Mononuclear cell (primary cell): ENCODE results near the gene GRIN1. TPM values are rescaled to one million over a fixed set of nuclear protein-coding genes. Genes with fewer than 3 reads are reported as not detected.
"Not testable (repeated sequence)": the region's sequence is repeated elsewhere in the genome, so short reads cannot be mapped to it uniquely, and the experiment has no call there.

Source experiments
- H3K27me3 ChIP-seq: 2 replicates; pipeline ENCODE4 v1.6.0; 2011; ENCODE audit warnings: low read length, control low read depth; ENCODE audit not compliant: insufficient read depth
- H3K4me1 ChIP-seq: 2 replicates; pipeline ENCODE4 v1.5.1; 2011; ENCODE audit warnings: mild to moderate bottlenecking, low read length, control low read depth; ENCODE audit not compliant: insufficient read depth
- H3K4me3 ChIP-seq: 2 replicates; pipeline ENCODE4 v1.5.1; 2011; ENCODE audit warnings: mild to moderate bottlenecking, low read length, moderate library complexity
- H3K9me3 ChIP-seq: 2 replicates; pipeline ENCODE4 v1.5.1; 2011; ENCODE audit warnings: low read depth, mild to moderate bottlenecking, control low read depth, low read length
- total RNA-seq: library from RNA; depleted of rRNA; stranded (reverse); fragments of >200 nt; gene quantifications from one replicate; pipeline ENCODE4 v1.2.3, GENCODE V29; 2012

GRIN1 gene
- total RNA-seq, 1 donor: not detected

GRCh38 chr9:137118092-137118603 lies 20.8 kb upstream of the GRIN1 start:
- peaks cover 16% of the 10 kb centered on the region for H3K4me1 ChIP-seq
- not testable (repeated sequence) for H3K4me3 ChIP-seq, H3K9me3 ChIP-seq, H3K27me3 ChIP-seq

DNA sequence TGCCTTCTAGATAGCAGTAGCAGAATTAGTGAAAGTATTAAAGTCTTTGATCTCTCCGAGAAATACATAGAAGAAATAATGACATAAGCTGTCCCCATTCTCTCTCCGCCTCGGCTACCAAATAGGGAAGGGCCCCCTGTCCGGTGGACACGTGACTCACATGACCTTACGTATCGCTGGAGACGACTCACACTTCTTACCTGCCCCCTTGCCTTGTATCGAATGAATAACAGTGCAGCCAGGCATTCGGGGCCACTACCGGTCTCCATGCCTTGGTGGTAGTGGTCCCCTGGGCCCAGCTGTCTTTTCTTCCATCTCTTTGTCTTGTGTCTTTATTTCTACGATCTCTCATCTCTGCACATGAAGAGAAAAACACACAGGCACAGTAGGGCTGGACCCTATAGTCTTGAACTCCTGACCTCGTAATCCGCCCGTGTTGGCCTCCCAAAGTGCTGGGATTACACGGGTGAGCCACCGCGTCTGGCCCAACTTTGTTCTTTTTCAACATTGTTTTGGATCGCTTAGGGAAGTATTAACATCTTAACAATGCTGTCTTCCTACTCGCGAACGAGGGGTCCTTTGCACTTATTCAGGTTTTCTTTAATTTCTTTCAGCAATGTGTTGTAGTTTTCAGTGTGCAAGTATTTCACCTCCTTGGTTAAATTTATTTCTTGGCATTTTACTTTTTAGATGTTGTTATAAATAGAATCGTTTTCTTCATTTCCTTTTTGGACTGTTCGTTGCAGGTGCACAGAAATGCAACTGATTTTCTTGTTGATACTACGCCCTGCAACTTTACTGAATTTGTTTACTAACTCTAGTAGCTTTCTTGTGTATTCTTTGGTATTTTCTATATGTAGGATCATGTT lies 16.8 kb upstream of the GRIN1 start:
- peaks cover 16% of the 10 kb centered on the region for H3K4me1 ChIP-seq
- not testable (repeated sequence) for H3K4me3 ChIP-seq, H3K9me3 ChIP-seq, H3K27me3 ChIP-seq

DNA sequence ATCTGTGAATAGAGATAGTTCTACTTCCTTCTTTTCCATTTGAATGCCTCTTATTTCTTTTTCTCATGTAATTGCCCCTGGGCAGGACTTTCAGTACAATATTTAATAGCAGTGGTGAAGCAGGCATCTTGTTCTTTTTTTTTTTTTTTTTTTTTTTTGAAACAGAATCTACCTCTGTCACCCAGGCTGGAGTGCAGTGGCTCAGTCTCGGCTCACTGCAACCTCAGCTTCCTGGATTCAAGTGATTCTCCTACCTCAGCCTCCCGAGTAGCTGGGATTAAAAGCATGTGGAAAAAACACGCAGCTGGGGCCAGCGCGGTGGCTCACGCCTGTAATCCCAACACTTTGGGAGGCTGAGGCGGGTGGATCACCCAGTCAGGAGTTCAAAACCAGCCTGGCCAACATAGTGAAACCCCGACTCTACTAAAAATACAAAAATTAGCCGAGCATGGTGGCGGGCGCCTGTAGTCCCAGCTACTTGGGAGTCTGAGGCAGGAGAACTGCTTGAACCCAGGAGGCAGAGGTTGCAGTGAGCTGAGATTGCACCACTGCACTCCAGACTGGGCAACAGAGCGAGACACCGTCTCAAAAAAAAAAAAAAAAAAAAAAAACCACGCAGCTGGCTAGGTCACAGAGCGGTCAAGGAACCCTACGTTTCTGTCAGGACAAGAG lies 16.0 kb upstream of the GRIN1 start:
- peaks cover 24% of the 10 kb centered on the region for H3K4me1 ChIP-seq
- not testable (repeated sequence) for H3K4me3 ChIP-seq, H3K9me3 ChIP-seq

DNA sequence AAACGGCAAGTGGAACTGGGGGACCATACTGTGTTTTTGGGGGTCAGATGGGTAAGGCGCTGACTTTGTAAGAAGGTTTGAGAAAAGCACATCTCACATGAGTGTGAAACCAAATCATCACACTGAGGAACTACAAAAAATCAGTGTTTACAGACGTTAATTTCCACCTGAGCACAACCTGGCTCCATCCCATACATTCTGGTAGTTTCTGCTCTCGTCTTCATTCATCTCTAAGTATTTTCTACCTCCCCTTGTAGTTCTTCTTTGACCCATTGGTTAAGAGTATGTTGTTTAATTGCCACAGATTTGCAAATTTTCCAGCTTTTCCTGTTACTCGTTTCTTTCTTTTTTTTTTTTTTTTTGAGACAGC lies 15.5 kb upstream of the GRIN1 start:
- no peak overlapping the region for H3K4me3 ChIP-seq
- H3K27me3 ChIP-seq: no peaks in the 10 kb centered on the region
- no peaks in the 10 kb centered on the region for H3K9me3 ChIP-seq
- H3K4me1 ChIP-seq: peaks cover 29% of the 10 kb centered on the region

More for the DNA sequence above, 16.0 kb upstream of the GRIN1 start:
- not testable (repeated sequence) for H3K27me3 ChIP-seq

DNA sequence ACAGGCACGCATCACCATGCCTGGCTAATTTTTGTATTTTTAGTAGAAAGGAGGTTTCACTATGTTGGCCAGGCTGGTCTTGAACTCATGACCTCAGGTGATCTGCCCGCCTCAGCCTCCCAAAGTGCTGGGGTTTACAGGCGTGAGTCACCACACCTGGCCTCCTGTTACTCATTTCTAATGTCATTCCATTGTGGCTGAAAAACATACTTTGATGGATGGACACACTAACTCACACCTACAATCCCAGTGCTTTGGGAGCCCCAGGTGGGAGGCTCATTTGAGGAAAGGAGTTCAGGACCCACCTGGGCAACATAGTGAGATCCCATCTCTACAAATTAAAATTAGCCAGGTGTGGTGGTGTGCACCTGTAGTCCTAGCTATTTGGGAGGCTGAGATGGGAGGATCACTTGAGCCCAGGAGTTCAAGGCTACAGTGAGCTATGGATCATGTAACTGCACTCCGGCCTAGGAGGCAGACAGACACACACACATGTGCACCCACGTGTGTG lies 14.9 kb upstream of the GRIN1 start:
- H3K4me3 ChIP-seq, H3K27me3 ChIP-seq, H3K9me3 ChIP-seq: not testable (repeated sequence)
- peaks cover 34% of the 10 kb centered on the region for H3K4me1 ChIP-seq

DNA sequence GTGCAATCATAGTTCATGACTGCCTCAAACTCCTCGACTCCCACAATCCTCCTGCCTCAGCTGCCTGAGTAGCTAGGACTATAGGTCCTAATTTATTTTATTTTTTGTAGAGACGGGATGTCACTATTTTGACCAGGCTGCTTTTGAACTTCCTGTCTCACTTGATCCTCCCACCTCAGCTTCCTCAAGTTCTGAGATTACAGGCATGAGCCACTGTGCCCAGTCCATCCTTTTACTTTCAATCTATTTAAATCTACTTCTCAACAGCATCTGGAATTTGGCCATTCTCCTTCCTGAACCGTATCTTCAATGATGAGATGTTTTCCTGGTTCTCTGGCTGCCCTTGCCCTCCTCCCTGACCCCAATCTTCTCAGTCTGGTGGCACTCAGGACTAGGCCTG lies 12.2 kb upstream of the GRIN1 start:
- H3K9me3 ChIP-seq: no peaks in the 10 kb centered on the region
- H3K4me1 ChIP-seq: peaks cover 46% of the 10 kb centered on the region
- peak overlapping the region; percentile 23 for H3K4me3 ChIP-seq

DNA sequence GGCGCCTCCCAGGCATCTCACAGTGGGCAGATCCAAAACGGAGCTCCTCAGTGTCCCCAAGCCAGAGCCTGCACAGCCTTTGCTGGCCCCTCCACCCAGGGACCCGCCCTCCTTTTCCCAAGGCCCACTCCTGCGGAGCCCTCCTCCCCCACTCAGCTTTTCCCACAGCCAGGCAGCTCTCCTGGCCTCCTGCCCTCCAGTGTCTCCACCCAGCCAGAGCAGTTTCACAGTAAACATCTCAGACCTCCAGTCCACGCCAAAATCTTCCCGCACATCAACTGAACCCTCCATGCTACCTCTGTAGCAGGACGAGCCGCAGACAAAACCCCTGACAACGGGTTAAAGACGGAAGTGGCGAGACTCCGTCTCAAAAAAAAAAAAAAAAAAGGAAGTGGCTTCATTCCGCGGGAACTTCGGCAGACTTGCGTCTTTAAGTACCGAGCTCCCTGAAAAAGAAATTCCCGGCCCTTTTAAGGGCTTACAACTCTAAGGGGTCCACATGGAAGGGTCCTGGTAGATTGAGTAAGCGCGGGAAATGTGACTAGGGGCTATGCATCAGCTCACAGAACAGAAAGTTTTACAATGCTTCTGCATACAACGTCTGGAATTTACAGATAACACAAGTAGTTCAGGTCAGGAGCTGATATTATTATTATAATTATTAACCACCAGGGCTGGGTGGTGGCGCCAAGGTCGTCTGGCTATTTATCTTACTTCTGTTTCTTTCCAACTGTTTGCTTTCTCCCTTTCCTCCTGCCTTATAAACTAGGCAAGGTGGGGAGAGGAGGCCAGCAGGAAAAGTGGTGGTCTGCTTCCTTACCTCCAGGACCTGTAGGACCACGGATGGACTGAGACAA lies 11.4 kb upstream of the GRIN1 start:
- Histone ChIP-seq H3K4me1 (peaks cover 46% of the 10 kb centered on the region), H3K4me3 (peak overlapping the region; percentile 23), H3K9me3 (no peaks in the 10 kb centered on the region), H3K27me3 (peaks cover 3% of the 10 kb centered on the region)

More for the DNA sequence above, 12.2 kb upstream of the GRIN1 start:
- H3K27me3 ChIP-seq: peaks cover 3% of the 10 kb centered on the region

DNA sequence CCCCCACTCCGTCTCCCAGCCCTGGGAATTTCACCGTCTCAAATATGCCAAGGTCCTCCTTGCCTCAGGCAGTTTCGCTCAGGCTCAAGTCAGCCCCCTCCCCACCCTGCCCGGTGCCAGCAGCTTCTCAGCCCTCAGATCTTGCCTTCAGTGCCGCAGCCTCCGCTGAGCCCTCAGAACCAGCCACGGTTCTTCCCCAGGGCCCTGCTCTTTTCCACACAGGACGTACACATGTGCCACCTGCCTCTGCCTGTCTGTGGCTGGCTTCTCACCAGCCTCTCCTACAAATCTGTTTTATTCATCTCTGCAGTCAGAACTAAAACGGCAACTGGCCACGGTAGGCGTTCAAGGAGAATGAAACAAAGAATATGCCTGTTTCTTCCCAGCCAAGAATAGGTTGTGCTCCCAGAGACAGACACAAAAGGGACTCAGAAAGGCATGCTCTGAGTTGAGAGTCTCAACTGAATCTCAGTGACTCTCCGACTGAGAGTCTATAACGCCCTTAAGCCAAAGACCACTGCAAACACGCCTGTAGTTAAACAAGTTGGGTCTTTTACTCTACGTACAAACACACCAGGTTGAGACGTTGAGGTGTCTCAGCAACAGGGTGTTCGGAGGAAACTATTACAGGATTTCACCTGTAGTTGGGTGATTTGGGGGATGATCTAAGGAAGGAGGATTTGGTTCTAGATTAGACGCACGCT lies 10.6 kb upstream of the GRIN1 start:
- peaks cover 40% of the 10 kb centered on the region for H3K4me1 ChIP-seq
- H3K4me3 ChIP-seq: no peak overlapping the region
- H3K27me3 ChIP-seq: peaks cover 3% of the 10 kb centered on the region
- no peaks in the 10 kb centered on the region for H3K9me3 ChIP-seq

DNA sequence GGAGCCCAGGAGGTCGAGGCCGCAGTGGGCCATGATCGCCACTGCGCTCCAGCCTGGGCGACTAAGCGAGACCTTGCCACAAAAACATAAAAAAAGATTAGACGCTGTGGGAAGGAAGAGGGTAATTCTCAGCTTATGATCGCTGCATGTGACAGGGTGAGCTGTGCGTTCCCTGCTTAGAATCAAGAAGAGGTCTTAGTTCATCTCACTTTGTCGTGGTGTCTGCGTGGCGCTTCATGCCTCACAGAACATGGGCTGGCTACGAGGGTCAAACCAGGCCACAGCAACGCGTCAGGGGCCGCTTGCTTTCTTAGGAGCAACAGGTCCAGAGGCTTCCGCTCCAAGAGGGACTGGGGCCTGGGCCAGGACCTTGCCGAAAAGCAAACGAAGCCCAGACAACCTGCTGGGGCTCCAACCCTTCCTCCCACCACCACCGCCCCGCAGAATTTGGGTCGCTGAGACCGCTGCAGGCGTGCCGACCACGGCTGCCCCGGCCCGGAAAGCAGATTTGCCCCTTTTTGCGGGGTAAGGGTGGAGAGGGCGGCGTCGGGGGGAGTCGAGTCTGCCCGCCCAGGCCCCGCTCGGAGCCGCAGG lies 10.0 kb upstream of the GRIN1 start:
- Histone ChIP-seq H3K27me3 (peaks cover 3% of the 10 kb centered on the region), H3K4me1 (peaks cover 38% of the 10 kb centered on the region), H3K4me3 (peak overlapping the region; percentile 65), H3K9me3 (no peaks in the 10 kb centered on the region)

GRCh38 chr9:137129456-137130175 lies 9.3 kb upstream of the GRIN1 start:
- peaks cover 38% of the 10 kb centered on the region for H3K4me1 ChIP-seq
- H3K9me3 ChIP-seq: no peaks in the 10 kb centered on the region
- H3K4me3 ChIP-seq: peak overlapping the region; percentile 65
- peaks cover 3% of the 10 kb centered on the region for H3K27me3 ChIP-seq

DNA sequence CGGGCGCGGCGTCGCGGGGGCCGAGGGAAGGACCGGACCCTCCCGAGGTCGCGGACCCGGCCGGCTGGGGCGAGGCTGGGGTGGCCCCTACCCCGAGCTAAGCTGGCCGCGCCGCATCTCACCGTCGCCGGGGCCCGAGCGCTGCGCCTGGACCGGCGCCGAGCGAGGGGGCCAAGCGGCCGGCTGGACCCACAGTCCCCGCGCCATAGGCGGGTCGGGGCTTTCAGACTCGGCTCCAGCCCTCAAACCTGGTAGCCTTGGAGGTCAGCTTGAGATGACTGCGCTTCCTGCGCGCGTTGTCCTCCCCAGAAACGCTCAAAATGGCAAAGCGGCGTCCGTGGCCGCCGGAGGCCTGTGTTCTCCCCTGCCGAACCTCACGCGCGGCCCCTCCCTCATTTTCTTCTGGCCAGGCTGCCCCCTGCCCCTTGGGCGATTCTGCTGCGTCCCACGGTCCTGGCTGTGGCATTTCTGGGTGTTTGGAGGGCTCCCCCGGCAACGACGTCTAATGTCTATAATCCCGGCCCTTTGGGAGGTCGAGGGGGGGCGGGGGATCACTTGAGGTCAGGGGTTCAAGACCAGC lies 8.7 kb upstream of the GRIN1 start:
- Histone ChIP-seq H3K4me1 (peaks cover 38% of the 10 kb centered on the region), H3K27me3 (peaks cover 3% of the 10 kb centered on the region), H3K9me3 (no peaks in the 10 kb centered on the region), H3K4me3 (peak overlapping the region; percentile 65)

DNA sequence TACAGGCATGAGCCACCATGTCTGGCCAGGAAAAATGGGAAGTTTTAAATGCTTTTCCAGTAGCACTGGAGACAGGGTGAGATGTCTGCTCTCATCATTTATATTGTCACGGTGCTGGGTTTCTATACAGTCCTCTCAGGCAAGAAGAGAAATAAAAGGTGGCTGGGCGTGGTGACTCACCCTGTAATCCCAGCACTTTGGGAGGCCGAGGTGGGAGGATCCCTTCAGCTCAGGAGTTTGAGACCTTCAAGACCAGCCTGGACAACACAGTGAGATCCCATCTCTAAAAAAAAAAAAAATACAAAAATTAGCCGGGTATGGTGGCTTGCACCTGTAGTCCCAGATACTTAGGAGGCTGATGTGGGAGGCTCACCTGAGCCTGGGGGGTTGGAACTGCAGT lies 4.8 kb upstream of the GRIN1 start:
- peaks cover 9% of the 10 kb centered on the region for H3K4me1 ChIP-seq
- peaks cover 30% of the 10 kb centered on the region for H3K27me3 ChIP-seq
- H3K4me3 ChIP-seq: no peak overlapping the region
- H3K9me3 ChIP-seq: no peaks in the 10 kb centered on the region

DNA sequence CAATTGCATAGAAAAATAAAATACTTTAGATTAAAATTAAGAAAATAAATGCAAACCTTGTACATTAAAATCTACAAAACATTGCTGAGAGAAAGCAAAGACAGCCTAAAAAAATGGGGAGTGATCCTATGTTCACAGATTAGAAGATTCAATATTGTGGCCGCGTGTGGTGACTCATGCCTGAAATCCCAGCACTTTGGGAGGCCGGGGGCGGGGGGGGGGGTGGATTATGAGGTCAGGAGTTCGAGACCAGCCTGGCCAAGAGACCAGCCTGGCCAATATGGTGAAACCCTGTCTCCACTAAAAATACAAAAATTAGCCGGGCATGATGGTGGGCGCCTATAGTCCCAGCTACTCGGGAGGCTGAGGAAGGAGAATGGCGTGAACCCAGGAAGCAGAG lies 3.8 kb upstream of the GRIN1 start:
- H3K4me1 ChIP-seq, H3K9me3 ChIP-seq, H3K4me3 ChIP-seq: not testable (repeated sequence)
- H3K27me3 ChIP-seq: peaks cover 38% of the 10 kb centered on the region
